SK-N-SH treated with all-trans-retinoic acid at 6 μM for 48 hours (cell line): ENCODE results near the gene SLC2A6.

Source experiments
- ATAC-seq: fragments of 200-7000 bp; cut with Tn5 transposase; 3 replicates; pipeline ENCODE4 v1.9.1; 2020; ENCODE audit warnings: mild to moderate bottlenecking, moderate library complexity
- ARNTL ChIP-seq: fragments of 450-650 bp; formaldehyde crosslinking; IDR thresholded peaks from 2 replicates; pipeline ENCODE4 v1.5.0; 2020; ENCODE audit warnings: low read depth, mild to moderate bottlenecking, moderate library complexity, borderline replicate concordance
- BACH2 ChIP-seq: fragments of 250-450 bp; sonication (Bioruptor Pico); IDR thresholded peaks from 2 replicates; pipeline ENCODE4 v1.9.0; 2021; ENCODE audit warnings: mild to moderate bottlenecking, borderline replicate concordance
- CSDC2 ChIP-seq: fragments of 250-450 bp; sonication (Bioruptor Pico); IDR thresholded peaks from 2 replicates; pipeline ENCODE4 v1.5.0; 2020; ENCODE audit warnings: mild to moderate bottlenecking, moderate library complexity
- CSRNP3 ChIP-seq: fragments of 250-450 bp; sonication (Bioruptor Pico); IDR thresholded peaks from 2 replicates; pipeline ENCODE4 v1.5.1; 2021; ENCODE audit warnings: mild to moderate bottlenecking, moderate library complexity
- ESRRG ChIP-seq: fragments of 250-450 bp; sonication (Bioruptor Pico); IDR thresholded peaks from 2 replicates; pipeline ENCODE4 v1.6.1; 2021; ENCODE audit warnings: mild to moderate bottlenecking
- GLIS3 ChIP-seq: fragments of 250-450 bp; sonication (Bioruptor Pico); IDR thresholded peaks from 2 replicates; pipeline ENCODE4 v1.5.0; 2020; ENCODE audit warnings: mild to moderate bottlenecking, moderate library complexity
- ISL1 ChIP-seq: fragments of 250-450 bp; sonication (Bioruptor Pico); IDR thresholded peaks from 2 replicates; pipeline ENCODE4 v2.1.2; 2022; ENCODE audit warnings: mild to moderate bottlenecking, moderate library complexity
- OSR1 ChIP-seq: fragments of 250-450 bp; sonication (Bioruptor Pico); IDR thresholded peaks from 2 replicates; pipeline ENCODE4 v1.8.0; 2022; ENCODE audit warnings: moderate library complexity, mild to moderate bottlenecking, inconsistent platforms
- PPARA ChIP-seq: fragments of 250-450 bp; sonication (Bioruptor Pico); IDR thresholded peaks from 2 replicates; pipeline ENCODE4 v1.5.0; 2020; ENCODE audit warnings: mild to moderate bottlenecking, borderline replicate concordance
- SNAI2 ChIP-seq: fragments of 250-450 bp; sonication (Bioruptor Pico); IDR thresholded peaks from 2 replicates; pipeline ENCODE4 v1.5.0; 2020; ENCODE audit warnings: mild to moderate bottlenecking, moderate library complexity
- TCF4 ChIP-seq: fragments of 250-450 bp; sonication (Bioruptor Pico); IDR thresholded peaks from 2 replicates; pipeline ENCODE4 v1.8.0; 2021; ENCODE audit warnings: mild to moderate bottlenecking, moderate library complexity, borderline replicate concordance
- TOX ChIP-seq: fragments of 250-450 bp; sonication (Bioruptor Pico); IDR thresholded peaks from 2 replicates; pipeline ENCODE4 v1.8.0; 2021; ENCODE audit warnings: mild to moderate bottlenecking, moderate library complexity, borderline replicate concordance
- ZC3H10 ChIP-seq: fragments of 250-450 bp; sonication (Bioruptor Pico); IDR thresholded peaks from 2 replicates; pipeline ENCODE4 v1.5.1; 2021; ENCODE audit warnings: mild to moderate bottlenecking, moderate library complexity
- ZFP30 ChIP-seq: fragments of 450-650 bp; formaldehyde crosslinking; IDR thresholded peaks from 2 replicates; pipeline ENCODE4 v1.5.0; 2022; ENCODE audit warnings: mild to moderate bottlenecking, moderate library complexity
- ZNF565 ChIP-seq: fragments of 450-650 bp; formaldehyde crosslinking; conservative IDR thresholded peaks from 2 replicates; pipeline ENCODE4 v1.5.0; 2020; ENCODE audit warnings: low read depth, mild to moderate bottlenecking, moderate library complexity
- ZNF70 ChIP-seq: fragments of 450-650 bp; formaldehyde crosslinking; IDR thresholded peaks from 2 replicates; pipeline ENCODE4 v1.5.0; 2020; ENCODE audit warnings: mild to moderate bottlenecking, moderate library complexity
- ZNF8 ChIP-seq: fragments of 450-650 bp; formaldehyde crosslinking; IDR thresholded peaks from 2 replicates; pipeline ENCODE4 v1.5.0; 2020; ENCODE audit warnings: mild to moderate bottlenecking, moderate library complexity
- TF ChIP-seq, protein P1 (sequence below): fragments of 250-450 bp; sonication (Bioruptor Pico); IDR thresholded peaks from 2 replicates; pipeline ENCODE4 v1.5.0; 2020; ENCODE audit warnings: mild to moderate bottlenecking, moderate library complexity
- TF ChIP-seq, protein P2 (sequence below): fragments of 250-450 bp; sonication (Bioruptor Pico); IDR thresholded peaks from 2 replicates; pipeline ENCODE4 v1.8.0; 2021; ENCODE audit warnings: low read depth, mild to moderate bottlenecking, moderate library complexity, borderline replicate concordance

Gene SLC2A6

GRCh38 chr9:133492061-133493021 is 13.4 kb upstream of the SLC2A6 start:
- peak; percentile 13; the same call in 2 of the 3 replicates for ATAC-seq

DNA sequence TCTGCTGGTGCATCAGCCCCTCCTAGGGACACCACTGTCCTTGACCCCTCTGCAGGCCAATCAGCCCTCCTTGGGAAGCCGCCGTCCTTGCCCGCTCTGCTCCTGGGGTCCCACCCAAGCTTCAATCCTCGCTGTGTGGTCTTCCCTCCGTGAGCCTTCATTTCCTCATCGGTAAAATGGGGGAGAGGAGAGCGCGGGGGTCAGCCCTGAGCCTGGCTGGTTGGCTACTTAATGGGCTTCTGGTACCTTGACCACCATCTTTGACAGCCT is 12.7 kb upstream of the SLC2A6 start:
- ATAC-seq, result no peak
- no peak for TF ChIP-seq OSR1
- no peak for TF ChIP-seq ARNTL (CRISPR knock-in tag)

More at GRCh38 chr9:133492061-133493021, 13.4 kb upstream of the SLC2A6 start:
- TF ChIP-seq SNAI2 (CRISPR knock-in tag) (no peak), ZNF565 (CRISPR knock-in tag) (no peak), ESRRG (CRISPR knock-in tag) (no peak), BACH2 (no peak)
- TF ChIP-seq, protein P1, sequence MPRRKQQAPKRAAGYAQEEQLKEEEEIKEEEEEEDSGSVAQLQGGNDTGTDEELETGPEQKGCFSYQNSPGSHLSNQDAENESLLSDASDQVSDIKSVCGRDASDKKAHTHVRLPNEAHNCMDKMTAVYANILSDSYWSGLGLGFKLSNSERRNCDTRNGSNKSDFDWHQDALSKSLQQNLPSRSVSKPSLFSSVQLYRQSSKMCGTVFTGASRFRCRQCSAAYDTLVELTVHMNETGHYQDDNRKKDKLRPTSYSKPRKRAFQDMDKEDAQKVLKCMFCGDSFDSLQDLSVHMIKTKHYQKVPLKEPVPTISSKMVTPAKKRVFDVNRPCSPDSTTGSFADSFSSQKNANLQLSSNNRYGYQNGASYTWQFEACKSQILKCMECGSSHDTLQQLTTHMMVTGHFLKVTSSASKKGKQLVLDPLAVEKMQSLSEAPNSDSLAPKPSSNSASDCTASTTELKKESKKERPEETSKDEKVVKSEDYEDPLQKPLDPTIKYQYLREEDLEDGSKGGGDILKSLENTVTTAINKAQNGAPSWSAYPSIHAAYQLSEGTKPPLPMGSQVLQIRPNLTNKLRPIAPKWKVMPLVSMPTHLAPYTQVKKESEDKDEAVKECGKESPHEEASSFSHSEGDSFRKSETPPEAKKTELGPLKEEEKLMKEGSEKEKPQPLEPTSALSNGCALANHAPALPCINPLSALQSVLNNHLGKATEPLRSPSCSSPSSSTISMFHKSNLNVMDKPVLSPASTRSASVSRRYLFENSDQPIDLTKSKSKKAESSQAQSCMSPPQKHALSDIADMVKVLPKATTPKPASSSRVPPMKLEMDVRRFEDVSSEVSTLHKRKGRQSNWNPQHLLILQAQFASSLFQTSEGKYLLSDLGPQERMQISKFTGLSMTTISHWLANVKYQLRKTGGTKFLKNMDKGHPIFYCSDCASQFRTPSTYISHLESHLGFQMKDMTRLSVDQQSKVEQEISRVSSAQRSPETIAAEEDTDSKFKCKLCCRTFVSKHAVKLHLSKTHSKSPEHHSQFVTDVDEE (CRISPR knock-in tag), result no peak

DNA sequence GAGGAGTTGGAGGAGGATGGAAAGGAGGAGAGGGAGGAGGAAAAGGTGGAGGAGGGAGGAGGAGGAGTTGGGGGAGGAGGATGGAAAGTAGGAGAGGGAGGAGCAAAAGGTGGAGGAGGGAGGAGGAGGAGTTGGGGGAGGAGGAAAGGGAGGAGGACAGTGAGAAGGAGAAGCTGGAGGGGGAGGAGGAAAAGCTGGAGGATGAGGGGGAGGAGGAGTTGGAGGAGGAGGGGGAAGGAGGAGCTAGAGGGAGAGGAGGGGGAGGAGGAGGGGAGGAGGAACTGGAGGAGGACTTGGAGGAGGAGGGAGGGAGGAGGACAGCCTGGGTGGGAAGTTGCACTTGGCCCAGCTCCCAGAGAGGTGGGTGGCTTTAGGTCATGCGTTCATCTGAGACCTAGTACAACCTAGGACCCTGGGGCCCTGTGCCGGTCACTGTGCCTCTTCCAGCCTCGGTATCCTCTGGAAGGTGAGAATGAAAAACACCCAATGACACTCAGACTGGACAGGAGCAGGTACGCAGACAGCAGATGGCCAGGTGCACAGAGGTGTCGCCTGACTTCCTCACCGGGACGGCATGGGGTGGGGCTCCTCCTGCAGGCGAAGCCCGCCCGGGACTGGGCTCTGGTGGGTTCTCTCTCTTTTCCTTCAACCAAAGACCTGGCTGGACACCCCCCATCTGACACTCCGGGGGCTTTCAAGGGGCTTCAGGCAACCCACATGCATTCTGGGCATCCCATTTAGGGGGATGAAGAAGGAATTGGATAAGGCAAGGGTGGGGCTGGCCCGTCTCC is 12.2 kb upstream of the SLC2A6 start:
- no peak for TF ChIP-seq ZNF70 (CRISPR knock-in tag)
- no peak for TF ChIP-seq TOX (CRISPR knock-in tag)
- ATAC-seq, result no peak

DNA sequence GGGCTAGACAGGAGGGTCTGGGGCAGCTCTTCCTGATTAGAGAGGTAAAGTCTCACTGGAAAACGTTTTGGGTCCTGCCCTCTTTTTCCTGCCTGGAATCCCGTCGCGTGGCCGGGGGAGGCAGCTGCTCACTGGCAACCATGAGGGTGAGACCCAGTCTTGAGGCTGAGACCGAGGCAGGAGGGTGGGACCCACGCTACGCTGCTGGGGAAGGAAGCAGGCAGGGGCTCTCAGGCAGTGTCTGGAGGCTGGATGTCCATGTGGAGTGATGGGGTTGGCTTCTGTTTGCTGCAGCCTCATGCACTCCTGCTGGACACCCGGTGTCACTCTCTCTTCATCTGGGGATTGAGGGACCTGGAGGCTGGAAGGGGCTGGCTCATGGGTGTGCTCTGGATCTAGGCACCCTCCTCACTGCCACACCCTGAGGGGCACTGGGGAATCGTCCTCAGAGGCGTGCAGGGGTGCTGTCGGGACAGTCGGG is 11.3 kb upstream of the SLC2A6 start:
- TF ChIP-seq ZNF8 (CRISPR knock-in tag) (no peak), TCF4 (CRISPR knock-in tag) (no peak), ISL1 (CRISPR knock-in tag) (no peak), TOX (CRISPR knock-in tag) (no peak), GLIS3 (CRISPR knock-in tag) (no peak), ZNF70 (CRISPR knock-in tag) (no peak), CSDC2 (CRISPR knock-in tag) (no peak), BACH2 (no peak), OSR1 (no peak), ZC3H10 (CRISPR knock-in tag) (no peak), ESRRG (CRISPR knock-in tag) (no peak), PPARA (CRISPR knock-in tag) (no peak), SNAI2 (CRISPR knock-in tag) (no peak), ZNF565 (CRISPR knock-in tag) (no peak), ARNTL (CRISPR knock-in tag) (no peak), CSRNP3 (CRISPR knock-in tag) (no peak), ZFP30 (no peak)
- TF ChIP-seq, protein P2, sequence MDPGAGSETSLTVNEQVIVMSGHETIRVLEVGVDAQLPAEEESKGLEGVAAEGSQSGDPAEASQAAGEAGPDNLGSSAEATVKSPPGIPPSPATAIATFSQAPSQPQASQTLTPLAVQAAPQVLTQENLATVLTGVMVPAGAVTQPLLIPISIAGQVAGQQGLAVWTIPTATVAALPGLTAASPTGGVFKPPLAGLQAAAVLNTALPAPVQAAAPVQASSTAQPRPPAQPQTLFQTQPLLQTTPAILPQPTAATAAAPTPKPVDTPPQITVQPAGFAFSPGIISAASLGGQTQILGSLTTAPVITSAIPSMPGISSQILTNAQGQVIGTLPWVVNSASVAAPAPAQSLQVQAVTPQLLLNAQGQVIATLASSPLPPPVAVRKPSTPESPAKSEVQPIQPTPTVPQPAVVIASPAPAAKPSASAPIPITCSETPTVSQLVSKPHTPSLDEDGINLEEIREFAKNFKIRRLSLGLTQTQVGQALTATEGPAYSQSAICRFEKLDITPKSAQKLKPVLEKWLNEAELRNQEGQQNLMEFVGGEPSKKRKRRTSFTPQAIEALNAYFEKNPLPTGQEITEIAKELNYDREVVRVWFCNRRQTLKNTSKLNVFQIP (CRISPR knock-in tag), result no peak
- TF ChIP-seq, protein P1 (CRISPR knock-in tag), result no peak
- ATAC-seq, result no peak
